NCI-H748 treated with DMSO at 0.1 percent for 48 hours (cell line): ENCODE data around the gene STEAP3.
A peak's percentile ranks its signal among the peaks of the same experiment; 100 is the strongest.
"Not testable (repeated sequence)": the region's sequence is repeated elsewhere in the genome, so short reads cannot be mapped to it uniquely, and the experiment has no call there.

ENCODE experiments used
- DNase-seq: peaks from one replicate; lab custom pipeline; 2025; lab: John Stamatoyannopoulos, UW

Gene STEAP3

GRCh38 chr2:119264781-119265692 lies 41.4 kb downstream of the STEAP3 start:
- DNase-seq: peak; percentile 61

- no peak for DNase-seq
Observed at GRCh38 chr2:119265693-119266066, 42.0 kb downstream of the STEAP3 start.

GRCh38 chr2:119266091-119266589 lies 42.5 kb downstream of the STEAP3 start:
- no peak for DNase-seq

GRCh38 chr2:119267604-119268003 lies 44.0 kb downstream of the STEAP3 start:
- DNase-seq: no peak

GRCh38 chr2:119276864-119277263 lies 53.2 kb downstream of the STEAP3 start:
- DNase-seq: no peak

- not testable (repeated sequence) for DNase-seq
Observed at GRCh38 chr2:119278385-119278784, 54.8 kb downstream of the STEAP3 start.

GRCh38 chr2:119278946-119279345 lies 55.3 kb downstream of the STEAP3 start:
- DNase-seq: no peak

GRCh38 chr2:119279666-119280065 lies 56.0 kb downstream of the STEAP3 start:
- DNase-seq: no peak

- DNase-seq: no peak
Observed at GRCh38 chr2:119280680-119281079, 57.0 kb downstream of the STEAP3 start.

- no peak for DNase-seq
Observed at GRCh38 chr2:119282146-119282995, 58.7 kb downstream of the STEAP3 start.

- DNase-seq: no peak
Observed at GRCh38 chr2:119282996-119283511, 59.4 kb downstream of the STEAP3 start.

- no peak for DNase-seq
Observed at GRCh38 chr2:119283873-119284331, 60.3 kb downstream of the STEAP3 start.

- DNase-seq: no peak
Observed at GRCh38 chr2:119286661-119287060, 63.0 kb downstream of the STEAP3 start.

- no peak for DNase-seq
Observed at GRCh38 chr2:119288576-119288975, 64.9 kb downstream of the STEAP3 start.

- DNase-seq: no peak
Observed at GRCh38 chr2:119289093-119289492, 65.5 kb downstream of the STEAP3 start.

GRCh38 chr2:119289642-119290041 lies 66.0 kb downstream of the STEAP3 start:
- no peak for DNase-seq

GRCh38 chr2:119290859-119291587 lies 67.4 kb downstream of the STEAP3 start:
- peak; percentile 25 for DNase-seq

GRCh38 chr2:119291588-119292167 lies 68.0 kb downstream of the STEAP3 start:
- DNase-seq: no peak

- DNase-seq: no peak
Observed at GRCh38 chr2:119292226-119292625, 68.6 kb downstream of the STEAP3 start.

- DNase-seq: no peak
Observed at GRCh38 chr2:119293254-119293653, 69.6 kb downstream of the STEAP3 start.

- DNase-seq: no peak
Observed at GRCh38 chr2:119293900-119294299, 70.3 kb downstream of the STEAP3 start.
